Gastrocnemius medialis (tissue), 4 donors: Measurements from ENCODE around the gene MAB21L3. TPM values are rescaled to one million over a fixed set of nuclear protein-coding genes. Genes with fewer than 3 reads are reported as not detected.
A peak's percentile ranks its signal among the peaks of the same experiment; 100 is the strongest.

Source experiments
- ATAC-seq, 2 donors: fragments of 150-250 bp; one replicate each; pipeline ENCODE4 v1.9.1; 2016
- DNase-seq, 2 donors: peaks; one replicate each; pipeline ENCODE4 v3.0.0-alpha.2; 2019
- H3K27ac ChIP-seq, 4 donors: fragments of 200-600 bp; sonication (generic); 1 replicate in 1 of 4; 2 replicates in 3 of 4; pipeline ENCODE4 v1.5.1; 2016 to 2018; ENCODE audit warnings: mild to moderate bottlenecking in 2 of 4, moderate library complexity in 1 of 4
- H3K27me3 ChIP-seq, 3 donors: fragments of 200-600 bp; sonication (generic) in 2 of 3; 1 replicate in 1 of 3; 2 replicates in 2 of 3; pipeline versions ENCODE4 v1.5.1 to v1.6.0; 2016 to 2019; ENCODE audit warnings: mild to moderate bottlenecking in 1 of 3, moderate library complexity in 1 of 3
- H3K36me3 ChIP-seq, 2 donors: fragments of 200-600 bp; sonication (generic) in 1 of 2; one replicate each; pipeline ENCODE4 v1.5.1; 2017 to 2018
- H3K4me1 ChIP-seq, 2 donors: fragments of 200-600 bp; sonication (generic) in 1 of 2; one replicate each; pipeline ENCODE4 v1.5.1; 2016 to 2017; ENCODE audit warnings: mild to moderate bottlenecking in 2 of 2
- H3K4me3 ChIP-seq, 4 donors: fragments of 200-600 bp; sonication (generic) in 3 of 4; 1 replicate in 1 of 4; 2 replicates in 3 of 4; pipeline ENCODE4 v1.5.1; 2016 to 2019; ENCODE audit warnings: mild to moderate bottlenecking in 2 of 4
- H3K9me3 ChIP-seq, 3 donors: fragments of 200-600 bp; sonication (generic) in 2 of 3; 1 replicate in 1 of 3; 2 replicates in 2 of 3; pipeline ENCODE4 v1.5.1; 2016 to 2019
- CTCF ChIP-seq, 5 experiments: fragments of 450-650 bp in 3 of 5; fragments of 200-600 bp in 2 of 5; sonication (generic) in 2 of 5; IDR thresholded peaks in 4 of 5; conservative IDR thresholded peaks in 1 of 5; 1 replicate in 4 of 5; 2 replicates in 1 of 5; pipeline ENCODE4 v1.5.1; 2016 to 2019; ENCODE audit warnings: antibody characterized with exemption in 5 of 5, mild to moderate bottlenecking in 3 of 5, moderate library complexity in 3 of 5
- POLR2A ChIP-seq, 2 donors: fragments of 450-650 bp; IDR thresholded peaks; one replicate each; pipeline ENCODE4 v1.6.1; 2017; ENCODE audit warnings: antibody characterized with exemption in 2 of 2, mild to moderate bottlenecking in 2 of 2, moderate library complexity in 2 of 2
- in situ Hi-C, 4 donors: fragments of 200-750 bp; cut with MboI; loops; one replicate each; pipeline versions ENCODE4 v1.15.0 to v1.8.0; 2017; ENCODE audit warnings: low sequenced_read_pairs in 4 of 4
- intact Hi-C: fragments of 100-400 bp; cut with DNase I; formaldehyde crosslinking; loops from one replicate; pipeline ENCODE4 v1.15.1; 2023; ENCODE audit warnings: low total_unique reads
- total RNA-seq, 4 donors: library from RNA; depleted of rRNA; stranded (reverse); fragments of >200 nt; gene quantifications; one replicate each; pipeline versions ENCODE4 v1.1.0 to v1.2.3, GENCODE V29; 2016

The MAB21L3 gene
- total RNA-seq, 4 donors from 2014 or later, result 0.07 to 2.0 (median 0.16) TPM; not detected in 1

- H3K9me3 ChIP-seq, result no peaks in the 10 kb centered on the region
- H3K36me3 ChIP-seq, result no peaks in the 10 kb centered on the region
- intact Hi-C loops (no loop called here), in situ Hi-C loops (no loop called here)
- no peak overlapping the region for H3K4me3 ChIP-seq
- DNase-seq, result peak; percentile 35 to 57
- H3K27me3 ChIP-seq, result no peaks in the 10 kb centered on the region
- peaks cover 0 to 4% of the 10 kb centered on the region in 2 donors for H3K4me1 ChIP-seq
- ATAC-seq, result peak; percentile 90 to 92
- H3K27ac ChIP-seq, result peak overlapping the region; percentile 37 to 65 (median 49)
- TF ChIP-seq CTCF (IDR thresholded peaks at IDR 0.05 in 4 of 5, conservative IDR thresholded peaks at IDR 0.05 in 1 of 5), result no peak
- no peak for TF ChIP-seq POLR2A (IDR thresholded peaks at IDR 0.05)
Observed at GRCh38 chr1:116067566-116067890, 43.7 kb upstream of the MAB21L3 start.

- TF ChIP-seq POLR2A (IDR thresholded peaks at IDR 0.05) (no peak), CTCF (IDR thresholded peaks at IDR 0.05 in 4 of 5, conservative IDR thresholded peaks at IDR 0.05 in 1 of 5) (no peak)
- no peaks in the 10 kb centered on the region for H3K9me3 ChIP-seq
- DNase-seq, result no peak
- in situ Hi-C loops (no loop called here), intact Hi-C loops (no loop called here)
- no peaks in the 10 kb centered on the region for H3K36me3 ChIP-seq
- H3K4me1 ChIP-seq, result no peaks in the 10 kb centered on the region
- H3K27ac ChIP-seq, result no peak overlapping the region
- no peaks in the 10 kb centered on the region for H3K27me3 ChIP-seq
- no peak overlapping the region for H3K4me3 ChIP-seq
- ATAC-seq, result no peak
Observed at GRCh38 chr1:116075575-116075974, 35.6 kb upstream of the MAB21L3 start.

GRCh38 chr1:116075990-116076389, 35.2 kb upstream of the MAB21L3 start:
- Histone ChIP-seq H3K27me3 (no peaks in the 10 kb centered on the region), H3K4me3 (no peak overlapping the region), H3K36me3 (no peaks in the 10 kb centered on the region), H3K27ac (no peak overlapping the region), H3K4me1 (no peaks in the 10 kb centered on the region), H3K9me3 (no peaks in the 10 kb centered on the region)
- in situ Hi-C loops (no loop called here), intact Hi-C loops (no loop called here)
- DNase-seq, result no peak
- ATAC-seq, result no peak
- no peak for TF ChIP-seq POLR2A (IDR thresholded peaks at IDR 0.05)
- TF ChIP-seq CTCF (IDR thresholded peaks at IDR 0.05 in 4 of 5, conservative IDR thresholded peaks at IDR 0.05 in 1 of 5), result no peak

- TF ChIP-seq CTCF (IDR thresholded peaks at IDR 0.05 in 4 of 5, conservative IDR thresholded peaks at IDR 0.05 in 1 of 5), result no peak
- TF ChIP-seq POLR2A (IDR thresholded peaks at IDR 0.05), result no peak
- no peak overlapping the region for H3K4me3 ChIP-seq
- intact Hi-C loops, result no loop called here
- DNase-seq, result no peak
- no peak for ATAC-seq
- no peaks in the 10 kb centered on the region for H3K4me1 ChIP-seq
- H3K9me3 ChIP-seq, result no peaks in the 10 kb centered on the region
- no peak overlapping the region for H3K27ac ChIP-seq
- no peaks in the 10 kb centered on the region for H3K27me3 ChIP-seq
- in situ Hi-C loops, result no loop called here
- no peaks in the 10 kb centered on the region for H3K36me3 ChIP-seq
Observed at GRCh38 chr1:116076831-116077230, 34.4 kb upstream of the MAB21L3 start.

- Histone ChIP-seq H3K27ac (no peak overlapping the region), H3K9me3 (no peaks in the 10 kb centered on the region), H3K4me1 (no peaks in the 10 kb centered on the region), H3K4me3 (no peak overlapping the region), H3K27me3 (no peaks in the 10 kb centered on the region), H3K36me3 (no peaks in the 10 kb centered on the region)
- in situ Hi-C loops, result no loop called here
- DNase-seq (no peak), ATAC-seq (no peak)
- no peak for TF ChIP-seq CTCF (IDR thresholded peaks at IDR 0.05 in 4 of 5, conservative IDR thresholded peaks at IDR 0.05 in 1 of 5)
- TF ChIP-seq POLR2A (IDR thresholded peaks at IDR 0.05), result no peak
- intact Hi-C loops, result no loop called here
Observed at GRCh38 chr1:116078699-116079223, 32.4 kb upstream of the MAB21L3 start.
